Suppressor macrophage (primary cell): ENCODE results near the gene OR2T27.
"Not testable (repeated sequence)": the region's sequence is repeated elsewhere in the genome, so short reads cannot be mapped to it uniquely, and the experiment has no call there.

Source experiments
- DNase-seq, 4 experiments: peaks; one replicate each; pipeline ENCODE4 v3.0.0-alpha.2; 2020 to 2022
- total RNA-seq, 17 experiments: gene quantifications; one replicate each; lab custom pipeline; 2026; ENCODE audit warnings: mixed read lengths in 6 of 17, inconsistent platforms in 3 of 17; lab: John Stamatoyannopoulos, UW

OR2T27 gene, protein sequence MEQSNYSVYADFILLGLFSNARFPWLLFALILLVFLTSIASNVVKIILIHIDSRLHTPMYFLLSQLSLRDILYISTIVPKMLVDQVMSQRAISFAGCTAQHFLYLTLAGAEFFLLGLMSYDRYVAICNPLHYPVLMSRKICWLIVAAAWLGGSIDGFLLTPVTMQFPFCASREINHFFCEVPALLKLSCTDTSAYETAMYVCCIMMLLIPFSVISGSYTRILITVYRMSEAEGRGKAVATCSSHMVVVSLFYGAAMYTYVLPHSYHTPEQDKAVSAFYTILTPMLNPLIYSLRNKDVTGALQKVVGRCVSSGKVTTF
- total RNA-seq: 0 to 0.11 (median 0) reads per million in 17 experiments

DNA sequence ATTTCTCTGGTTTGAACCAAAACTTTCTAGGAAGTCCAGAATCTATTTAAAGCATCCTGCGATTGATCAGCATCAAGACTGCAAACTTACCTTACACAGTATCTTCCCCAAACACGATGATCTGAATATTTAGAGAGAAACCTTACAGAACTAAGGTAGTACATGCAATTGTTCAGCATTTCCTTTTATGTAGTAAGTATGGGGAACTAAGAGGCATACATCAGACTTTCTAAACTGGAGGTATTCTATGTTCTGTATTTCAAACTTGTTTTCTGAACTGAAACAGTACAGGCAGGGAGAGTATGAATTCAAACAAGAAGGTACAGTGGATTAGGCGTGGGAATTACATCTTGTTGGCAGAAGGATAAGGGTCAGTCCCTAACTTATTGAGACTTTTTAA is at the start of gene OR2T27:
Gene OR2T27 (minus strand): TSS at position 175 of the 400 bp plus-strand sequence. CDS start 4,644 bp downstream, outside the sequence.
- DNase-seq: not testable (repeated sequence)

- DNase-seq: no peak
Measured at GRCh38 chr1:248704606-248705005, 49.3 kb upstream of the OR2T27 start.

DNA sequence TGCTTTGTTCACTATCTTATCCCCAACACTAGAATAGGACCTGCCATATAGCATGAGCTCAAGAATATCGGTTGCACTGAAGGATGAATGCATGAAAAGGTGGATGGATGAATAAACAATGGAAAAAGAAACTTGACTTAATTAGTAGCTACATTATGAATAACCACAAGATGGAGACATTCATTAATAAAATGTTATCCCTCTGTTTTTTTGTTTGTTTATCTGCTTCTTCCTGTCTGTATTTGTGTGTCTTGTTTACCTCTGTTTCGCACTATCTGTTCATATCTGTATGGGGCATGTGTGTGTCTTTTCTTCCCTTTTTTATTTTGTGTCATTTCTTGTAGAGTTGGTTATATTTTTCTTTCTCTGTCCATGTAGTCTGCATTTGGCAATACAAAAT is 48.3 kb upstream of the OR2T27 start:
- DNase-seq: peak in 2 of 4 experiments; percentile 33 to 53

- DNase-seq: no peak
Measured at GRCh38 chr1:248702714-248703113, 47.4 kb upstream of the OR2T27 start, which contains the start of gene OR14I1. Gene OR14I1, minus strand, starts transcription at chr1:248702766.

DNA sequence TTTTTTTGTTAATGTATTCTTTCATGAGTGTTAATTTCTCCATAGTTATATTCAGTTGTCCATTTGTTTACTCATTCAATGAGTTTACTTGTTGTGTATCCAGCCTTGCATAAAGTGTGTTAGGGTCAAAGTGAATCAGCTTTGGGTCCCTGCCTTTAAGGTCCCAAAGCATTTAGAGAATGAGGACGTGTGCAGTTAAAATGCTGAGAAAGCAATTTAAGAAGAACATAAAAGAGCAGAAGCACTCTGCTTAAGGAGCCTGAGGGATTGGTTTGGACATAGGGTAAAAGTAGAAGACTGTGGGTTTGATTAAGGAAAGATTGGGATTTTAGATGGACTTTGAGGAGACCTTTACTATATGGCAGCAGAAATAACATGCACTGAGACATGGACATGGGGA is 43.8 kb upstream of the OR2T27 start:
- DNase-seq: no peak

GRCh38 chr1:248697907-248698306 is 42.6 kb upstream of the OR2T27 start:
- DNase-seq: no peak

DNA sequence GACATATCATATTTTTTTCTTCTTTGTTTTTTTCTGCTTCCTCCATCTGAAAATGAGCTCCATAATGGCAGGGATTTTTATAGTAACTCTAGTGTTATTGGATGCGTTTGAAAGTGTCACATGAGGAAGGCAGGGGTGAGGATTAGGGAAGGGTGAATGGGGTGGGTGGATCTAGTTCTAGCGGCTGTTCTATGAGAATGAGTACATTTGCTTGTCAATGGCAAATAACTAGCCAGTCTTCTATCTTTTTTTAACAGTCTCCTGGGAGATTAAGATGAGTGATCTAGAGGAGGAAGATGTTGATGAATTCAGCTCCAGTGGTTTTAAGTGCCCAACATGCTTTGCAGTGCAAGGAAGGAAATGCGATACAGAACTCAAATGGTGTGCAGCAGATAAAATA is 41.4 kb upstream of the OR2T27 start:
- DNase-seq: peak in 3 of 4 experiments; percentile 46 to 53 (median 52)

DNA sequence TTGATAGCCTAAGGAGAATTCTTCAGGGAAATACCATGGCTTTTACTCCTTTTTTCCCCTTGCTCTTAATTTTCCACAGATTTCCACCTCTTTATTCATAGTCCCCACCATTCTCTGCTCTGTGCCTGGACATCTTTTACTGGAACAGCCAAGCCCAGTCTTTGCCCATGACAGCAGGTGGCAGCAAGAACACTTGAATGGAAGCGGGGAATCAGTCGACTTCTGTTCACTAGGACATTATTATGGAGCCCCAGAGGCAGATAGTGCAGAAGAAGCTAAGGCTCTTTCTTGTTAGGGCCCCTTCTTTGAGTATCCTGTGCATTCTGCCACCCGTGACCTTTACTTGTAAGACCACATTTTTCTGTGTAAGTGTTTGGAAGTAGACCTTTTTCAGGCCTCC is 40.9 kb upstream of the OR2T27 start:
- DNase-seq: peak; percentile 29 to 64 (median 54)

- peak in 2 of 4 experiments; percentile 19 to 24 for DNase-seq
Measured at GRCh38 chr1:248695451-248696132, 40.3 kb upstream of the OR2T27 start.

GRCh38 chr1:248691567-248692155 is 36.3 kb upstream of the OR2T27 start:
- no peak for DNase-seq

- DNase-seq: no peak
Measured at GRCh38 chr1:248688527-248689298, 33.4 kb upstream of the OR2T27 start.

- peak in 3 of 4 experiments; percentile 16 to 24 (median 16) for DNase-seq
Measured at GRCh38 chr1:248686815-248687214, 31.5 kb upstream of the OR2T27 start.

DNA sequence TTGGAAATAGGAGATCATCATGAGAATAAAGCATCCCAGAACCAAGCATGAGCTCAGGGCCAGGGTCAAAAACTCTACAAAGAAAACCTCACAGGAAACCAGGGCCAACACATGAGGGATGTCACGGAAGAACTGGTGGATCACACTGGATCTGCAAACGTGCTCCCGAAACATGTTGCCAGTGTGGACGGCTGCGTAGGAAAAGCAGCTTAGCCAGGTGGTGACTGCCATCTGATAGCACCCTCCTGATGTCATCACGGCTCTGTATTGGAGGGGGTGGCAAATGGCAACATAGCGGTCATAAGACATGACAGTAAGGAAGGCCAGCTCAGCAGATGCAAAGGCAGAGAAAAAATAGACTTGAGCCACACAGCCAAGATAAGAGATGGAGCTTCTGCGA is 26.3 kb upstream of the OR2T27 start:
- no peak for DNase-seq

- no peak for DNase-seq
Measured at GRCh38 chr1:248670003-248670402, 14.7 kb upstream of the OR2T27 start.

DNA sequence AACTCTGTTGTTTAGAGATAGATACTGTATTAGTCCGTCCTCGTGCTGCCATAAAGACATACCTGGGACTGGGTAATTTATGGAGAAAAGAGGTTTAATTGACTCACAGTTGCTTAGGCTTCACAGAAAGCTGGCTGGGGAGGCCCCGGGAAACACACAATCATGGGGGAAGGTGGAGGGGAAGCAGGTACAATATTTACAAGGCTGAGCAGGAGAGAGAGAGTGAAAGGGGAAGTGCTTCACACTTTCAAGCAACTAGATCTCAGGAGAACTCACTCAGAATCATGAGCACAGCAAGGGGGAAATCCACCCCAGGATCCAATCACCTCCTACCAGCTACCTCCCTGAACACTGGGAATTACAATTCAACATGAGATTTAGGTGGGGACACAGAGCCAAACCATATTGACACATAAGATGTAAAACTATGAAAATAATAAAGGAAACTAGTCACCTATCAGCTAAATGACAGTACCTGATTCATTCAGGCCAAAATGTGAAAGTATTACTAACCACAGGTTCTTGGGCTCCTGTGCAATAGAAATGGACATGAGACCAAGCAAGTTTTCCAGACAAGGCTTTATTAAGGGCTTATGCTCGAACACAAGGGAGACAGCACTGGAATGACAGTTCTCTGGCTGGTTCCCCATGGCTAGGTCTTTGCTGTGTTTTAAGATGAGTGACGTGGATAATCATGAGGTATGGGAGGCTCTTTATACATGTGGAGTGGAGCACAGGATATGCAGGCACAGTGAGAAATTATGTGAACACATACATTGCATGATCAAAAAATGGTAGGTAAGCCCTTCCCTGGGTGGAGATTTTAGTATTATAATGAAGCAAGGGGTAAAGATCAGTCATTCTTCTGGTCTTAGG is 8.4 kb upstream of the OR2T27 start:
- not testable (repeated sequence) for DNase-seq

DNA sequence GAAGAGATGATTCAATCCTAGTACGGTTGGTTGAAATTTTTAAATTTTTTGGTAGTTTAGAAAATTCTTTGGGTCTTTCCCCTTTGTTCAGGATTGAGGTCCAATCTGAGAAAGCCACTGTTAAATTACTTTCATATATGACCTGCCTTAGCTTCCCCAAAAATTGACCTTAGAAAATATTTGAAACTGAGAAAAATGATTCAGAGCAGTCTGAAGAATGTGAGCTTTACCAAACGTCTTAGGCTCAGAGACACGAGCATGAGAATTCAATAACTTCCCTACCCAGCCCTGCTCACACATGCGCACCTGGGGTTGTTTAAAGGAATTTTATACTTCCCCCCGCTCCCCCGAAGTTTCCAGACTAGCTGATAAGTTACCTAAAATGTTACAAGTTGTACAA is 1.5 kb upstream of the OR2T27 start:
- not testable (repeated sequence) for DNase-seq

DNA sequence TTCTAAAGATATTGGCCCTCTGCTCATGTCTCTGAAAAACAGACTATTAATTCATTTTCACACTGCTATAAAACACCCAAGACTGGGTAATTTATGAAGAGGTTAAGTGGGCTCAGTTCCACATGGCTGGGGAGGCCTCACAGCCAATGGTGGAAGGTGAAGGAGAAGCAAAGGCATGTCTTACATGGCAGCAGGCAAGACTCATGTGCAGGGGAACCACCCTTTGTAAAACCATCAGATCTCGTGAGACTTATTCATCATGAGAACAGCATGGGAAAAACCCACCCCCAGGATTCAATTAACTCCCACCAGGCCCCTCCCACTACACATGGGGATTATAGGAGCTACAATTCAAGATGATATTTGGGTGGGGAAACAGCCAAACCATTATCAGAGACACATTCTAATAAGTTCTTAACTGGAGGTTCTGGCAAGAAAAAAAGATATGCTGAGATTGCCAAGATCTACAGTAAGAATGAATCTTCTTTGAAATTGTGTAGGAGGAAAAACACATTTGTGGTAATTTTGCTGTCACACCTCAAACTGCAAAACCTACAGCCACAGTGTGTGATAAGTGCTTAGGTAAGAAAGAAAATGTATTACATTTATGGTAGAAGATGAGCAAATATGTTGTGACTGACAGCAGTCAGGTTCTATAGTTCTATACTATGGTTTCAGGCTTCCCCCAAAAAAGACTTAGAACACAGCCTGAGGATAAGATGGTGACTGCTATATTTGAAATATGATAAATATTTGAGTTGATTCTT is 6.4 kb downstream of the OR2T27 start:
- DNase-seq: not testable (repeated sequence)

DNA sequence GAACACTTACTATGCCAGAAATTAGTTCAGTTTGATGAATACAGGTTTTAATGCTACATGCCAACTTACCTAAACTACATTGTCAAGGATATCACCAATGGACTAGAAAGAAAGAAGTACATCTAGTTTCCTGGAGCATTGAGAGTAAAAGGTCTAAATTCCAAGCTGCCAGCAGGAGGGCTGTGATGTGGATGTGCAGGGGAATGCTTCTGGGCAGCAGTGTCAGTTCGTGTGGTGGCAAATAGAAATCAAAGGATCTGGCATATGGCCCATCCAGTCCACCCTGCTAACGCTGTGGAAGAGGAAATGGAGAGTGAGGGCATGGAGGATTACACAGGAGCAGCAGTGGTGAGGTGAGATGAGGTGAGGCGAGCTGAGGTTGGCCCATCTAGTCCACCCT is 10.2 kb downstream of the OR2T27 start, which contains the start of gene OR2T35:
Gene OR2T35 (minus strand): TSS at position 101 of the 400 bp plus-strand sequence. CDS start 6,020 bp downstream, outside the sequence.
- DNase-seq: not testable (repeated sequence)

DNA sequence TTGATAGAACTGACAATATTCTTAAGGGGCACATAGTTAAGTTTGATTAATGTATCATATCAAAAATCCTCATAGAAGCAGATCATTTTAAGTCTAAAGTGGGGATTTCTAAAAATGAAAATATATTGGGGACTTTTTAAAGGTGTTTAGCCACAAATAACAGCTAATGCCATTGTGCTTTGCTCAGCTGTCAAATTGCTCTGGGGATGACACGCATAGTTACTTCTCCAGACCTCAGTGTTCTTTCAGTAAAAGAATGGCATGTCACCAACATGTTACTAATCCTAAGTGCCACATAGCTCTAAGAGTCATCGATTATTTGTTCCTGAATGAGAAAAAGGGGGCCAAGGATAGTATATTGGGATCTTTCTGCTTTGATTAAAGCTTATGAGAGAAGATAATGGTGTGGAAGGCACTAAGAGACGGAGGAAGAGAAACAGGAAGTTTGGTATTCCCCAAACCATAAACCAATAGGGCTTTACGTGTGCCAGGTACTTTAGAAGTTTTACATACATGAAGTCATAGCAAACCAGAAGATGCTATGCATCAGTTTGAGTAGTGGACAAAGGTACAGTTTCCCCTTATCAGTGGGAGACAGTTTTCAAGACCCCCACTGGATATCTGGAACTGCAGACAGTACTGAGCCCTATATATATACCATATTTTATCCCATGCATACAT is 12.2 kb downstream of the OR2T27 start:
- not testable (repeated sequence) for DNase-seq

DNA sequence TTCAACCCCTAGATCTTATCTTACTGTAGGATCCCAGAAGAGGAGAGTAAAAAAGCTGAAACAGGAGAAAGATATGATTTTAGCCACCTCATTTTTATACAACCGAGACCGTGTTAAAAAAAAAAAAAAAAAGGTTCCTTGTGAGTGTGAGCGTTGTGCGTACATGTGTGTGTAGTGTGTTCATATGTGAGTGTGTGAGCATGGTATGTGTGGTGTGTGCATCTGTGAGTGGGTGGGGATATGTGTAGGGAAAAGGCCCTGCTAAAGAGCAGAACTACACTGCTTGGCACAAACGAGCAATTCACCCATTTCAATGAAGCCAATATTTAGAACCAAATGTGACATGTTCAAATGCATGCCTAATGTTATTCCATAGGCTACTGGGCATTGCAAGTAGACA is 13.7 kb downstream of the OR2T27 start:
- DNase-seq: not testable (repeated sequence)
